NCI-H82 (cell line): ENCODE data around the gene SLC2A5.

Source experiments
- DNase-seq: peaks from one replicate; lab custom pipeline; 2025; lab: John Stamatoyannopoulos, UW

The SLC2A5 gene

GRCh38 chr1:9088807-9089206, 19.4 kb upstream of the SLC2A5 start:
- DNase-seq: no peak

DNA sequence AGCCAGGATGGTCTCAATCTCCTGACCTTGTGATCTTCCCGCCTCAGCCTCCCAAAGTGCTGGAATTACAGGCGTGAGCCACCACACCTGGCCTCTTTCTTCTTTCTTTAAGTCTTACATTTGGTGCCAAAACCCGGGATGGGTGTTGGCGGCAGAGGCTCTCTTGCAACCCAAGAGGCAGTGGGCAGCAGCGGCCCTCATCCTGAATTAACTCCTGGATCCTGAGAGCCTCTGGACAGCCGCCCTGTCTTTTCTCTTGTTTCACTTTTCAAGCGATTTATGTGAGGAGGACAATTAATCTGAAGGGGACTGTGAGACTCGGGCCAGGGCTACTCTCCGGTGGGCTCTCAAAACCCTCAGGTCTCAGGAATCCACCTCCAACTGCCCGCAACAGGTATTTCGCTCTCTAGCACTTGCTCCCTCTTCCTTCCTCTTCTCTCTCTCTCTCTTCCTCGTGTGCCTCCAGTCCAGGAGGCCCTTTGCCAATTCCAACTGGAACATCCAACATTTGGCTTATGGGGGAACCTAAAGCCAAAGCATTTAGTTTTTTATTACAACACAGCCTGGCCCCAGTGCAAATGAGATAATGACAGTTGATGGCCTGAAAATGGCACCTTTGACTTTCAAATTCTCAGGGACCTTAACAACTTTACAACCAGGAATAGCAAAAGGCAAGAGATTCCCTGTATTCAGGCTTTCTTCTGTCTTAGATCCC, 18.1 kb upstream of the SLC2A5 start:
- DNase-seq: no peak

GRCh38 chr1:9086796-9087195, 17.4 kb upstream of the SLC2A5 start:
- no peak for DNase-seq

- no peak for DNase-seq
These were observed 16.6 kb upstream of the SLC2A5 start for GRCh38 chr1:9086045-9086444.

- DNase-seq: no peak
These were observed 16.0 kb upstream of the SLC2A5 start for GRCh38 chr1:9085306-9085940.

GRCh38 chr1:9084906-9085305, 15.5 kb upstream of the SLC2A5 start:
- no peak for DNase-seq

GRCh38 chr1:9081473-9081872, 12.0 kb upstream of the SLC2A5 start:
- no peak for DNase-seq

DNA sequence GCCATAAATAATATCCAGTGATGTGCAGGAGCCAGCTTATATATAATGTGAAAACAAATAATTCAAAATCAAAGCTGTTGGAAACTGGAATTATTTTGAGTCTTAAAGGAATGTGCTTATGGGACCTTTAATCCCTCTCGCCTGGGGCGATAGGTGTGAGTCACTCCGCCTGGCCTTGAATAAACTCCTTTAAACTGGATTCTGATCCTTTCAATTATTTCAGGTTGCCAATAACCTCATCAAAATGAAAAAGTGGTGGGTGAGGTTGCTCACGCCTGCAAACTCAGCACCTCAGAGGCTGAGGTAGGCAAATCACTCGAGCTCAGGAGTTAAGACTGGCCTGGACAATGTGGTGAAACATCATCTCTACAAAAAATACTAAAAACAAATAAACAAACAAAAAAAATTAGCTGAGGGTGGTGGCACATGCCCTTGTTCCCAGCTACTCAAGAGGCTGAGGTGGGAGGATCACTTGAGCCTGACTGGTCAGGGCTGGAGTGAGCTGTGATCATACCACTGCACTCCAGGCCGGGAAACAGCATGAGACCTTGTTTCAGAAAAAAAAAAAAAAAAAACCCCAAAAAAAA, 11.4 kb upstream of the SLC2A5 start:
- DNase-seq: no peak

DNA sequence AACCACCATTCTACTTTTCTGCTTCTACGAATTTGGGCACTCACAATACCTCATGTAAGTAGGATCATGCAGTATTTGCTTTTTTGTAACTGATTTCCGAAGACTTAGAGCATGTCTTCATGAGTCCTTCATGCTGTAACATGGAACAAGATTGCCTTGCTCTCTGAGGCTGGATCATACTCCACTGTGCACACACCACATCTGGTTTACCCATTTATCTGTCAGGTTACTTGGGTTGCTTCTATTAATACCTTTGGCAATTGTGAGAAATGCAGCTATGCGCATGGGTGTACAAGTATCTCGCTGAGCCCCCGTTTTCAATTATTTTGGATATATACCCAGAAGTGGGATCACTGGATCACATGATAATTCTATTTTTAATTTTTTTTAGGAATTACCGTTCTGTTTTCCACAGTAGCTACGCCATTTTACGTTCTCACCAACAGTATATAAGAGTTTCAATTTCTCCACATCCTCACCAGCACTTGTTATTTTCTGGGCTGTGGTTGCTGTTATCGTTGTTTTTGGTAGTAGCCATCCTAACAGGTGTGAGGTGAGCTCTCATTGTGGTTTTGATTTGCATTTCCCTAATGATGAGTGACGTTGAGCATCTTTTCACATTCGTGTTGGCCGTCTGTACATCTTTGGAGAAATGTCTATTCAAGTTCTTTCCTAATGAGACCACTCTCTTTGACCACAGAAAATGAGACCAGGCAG, 10.7 kb upstream of the SLC2A5 start:
- DNase-seq: no peak

DNA sequence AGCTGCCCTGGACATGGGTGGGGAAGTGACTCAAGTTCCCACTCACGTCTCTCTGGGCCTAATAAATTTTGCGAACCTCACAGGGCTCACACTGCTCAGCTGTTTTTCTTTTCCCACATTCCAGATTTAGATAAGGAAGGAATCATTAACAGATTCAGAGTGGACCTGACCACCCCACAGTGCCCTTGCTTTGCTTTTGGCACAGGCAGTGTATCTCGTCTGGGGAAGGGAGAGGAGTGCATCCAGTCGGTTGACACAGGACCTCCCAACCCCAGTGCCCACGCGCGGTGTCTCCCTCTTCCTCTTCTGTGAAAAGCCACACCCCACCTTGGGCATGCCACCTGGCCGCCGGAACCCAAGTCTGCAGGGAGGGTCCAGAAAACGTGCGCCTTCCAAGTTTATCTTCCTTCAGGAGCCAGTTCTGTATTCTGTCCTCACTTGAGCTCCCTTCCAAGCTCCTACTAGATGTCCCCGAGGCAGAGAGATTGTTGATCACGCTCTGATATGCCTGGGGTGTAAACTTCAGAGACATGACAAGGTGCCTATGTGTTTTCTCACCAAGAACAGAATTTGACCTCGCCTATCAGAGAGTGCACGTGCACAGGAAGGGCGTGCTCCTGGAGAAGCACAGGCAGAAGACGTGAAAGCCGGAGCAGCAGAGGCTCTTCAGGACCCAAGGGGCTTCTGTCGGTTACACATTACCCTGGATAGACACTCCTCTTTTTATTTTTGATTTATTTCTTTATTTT, 9.5 kb upstream of the SLC2A5 start:
- DNase-seq: no peak

DNA sequence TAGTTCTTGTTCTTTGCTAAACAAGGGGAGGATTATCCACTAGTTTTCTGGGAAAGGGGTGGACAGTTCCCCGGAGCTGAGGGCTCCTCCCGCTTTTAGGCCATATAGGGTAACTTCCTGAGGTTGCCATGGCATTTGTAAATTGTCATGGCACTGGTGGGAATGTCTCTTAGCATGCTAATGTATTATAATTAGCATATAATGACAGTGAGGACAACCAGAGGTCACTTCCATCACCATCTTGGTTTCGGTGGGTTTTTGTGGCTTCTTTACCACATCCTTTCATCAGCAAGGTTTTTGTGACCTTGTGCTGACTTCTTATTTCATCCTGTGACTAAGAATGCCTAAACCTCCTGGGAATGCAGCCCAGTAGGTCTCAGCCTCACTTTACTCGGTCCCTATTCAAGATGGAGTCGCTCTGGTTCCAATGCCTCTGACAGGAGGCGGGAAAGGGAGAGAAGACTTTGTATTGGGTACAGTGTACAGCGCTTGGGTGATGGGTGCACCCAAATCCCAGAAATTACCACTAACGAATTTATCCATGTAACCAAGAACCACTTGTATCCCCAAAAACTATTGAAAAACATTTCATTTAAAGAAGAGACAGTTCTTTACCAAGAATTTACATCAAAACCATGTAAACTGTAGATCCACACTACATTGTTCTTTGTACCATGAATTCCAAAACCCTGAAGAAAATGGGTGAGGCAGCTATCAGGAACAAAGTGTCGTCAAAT, 8.7 kb upstream of the SLC2A5 start:
- no peak for DNase-seq

GRCh38 chr1:9075022-9075421, 5.6 kb upstream of the SLC2A5 start:
- DNase-seq: no peak

DNA sequence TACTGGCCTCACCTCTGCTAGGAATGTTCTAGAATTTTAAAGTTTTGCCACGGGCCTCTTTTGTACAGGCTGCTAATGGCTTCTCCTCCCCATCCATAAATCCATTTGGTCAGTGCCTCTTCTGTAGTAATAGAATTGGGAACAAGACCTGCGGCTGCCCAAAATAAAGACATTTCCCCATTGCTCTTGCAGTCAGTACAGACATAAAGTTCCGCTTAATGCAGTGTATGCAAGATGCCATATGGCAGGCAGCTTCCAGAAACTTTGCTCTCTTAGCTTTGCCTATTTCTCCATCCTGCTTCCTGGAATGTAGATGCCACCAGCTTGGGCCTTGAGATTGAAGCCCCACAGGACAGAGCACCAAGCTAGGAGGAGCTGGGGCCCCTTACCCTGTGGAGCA, 3.7 kb upstream of the SLC2A5 start:
- DNase-seq: no peak

DNA sequence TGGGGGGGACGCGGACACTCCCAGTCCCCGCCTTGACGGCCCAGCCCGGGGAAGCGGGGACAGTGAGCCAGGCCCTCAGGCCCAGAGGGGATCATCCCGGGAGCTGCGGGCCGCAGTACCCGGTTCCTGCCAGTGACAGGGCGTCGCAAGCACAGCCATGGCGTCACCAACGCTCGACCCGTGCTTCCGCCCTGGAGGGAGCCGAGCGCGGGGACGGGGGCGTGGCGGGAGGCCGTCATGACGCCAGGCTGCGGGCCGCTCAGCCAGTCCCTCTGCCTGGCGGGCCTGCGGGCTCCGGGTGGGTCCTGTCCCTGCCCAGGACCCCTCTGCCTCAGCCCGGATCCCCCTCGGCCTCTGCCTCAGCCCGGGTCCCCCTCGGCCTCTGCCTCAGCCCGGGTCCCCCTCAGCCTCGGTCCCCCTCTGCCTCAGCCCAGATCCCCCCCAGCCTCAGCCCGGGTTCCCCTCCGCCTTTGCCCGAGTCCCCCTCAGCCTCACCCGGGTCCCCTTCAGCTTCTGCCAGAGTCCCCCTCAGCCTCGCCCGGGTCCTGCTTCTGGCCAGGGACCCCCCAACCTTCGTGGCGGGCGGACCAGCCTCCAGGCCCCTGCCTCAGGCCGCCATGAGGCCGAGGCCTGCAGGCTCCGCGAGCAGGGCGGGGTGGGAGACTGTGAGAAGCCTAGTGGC, 2.3 kb upstream of the SLC2A5 start:
- DNase-seq: no peak

DNA sequence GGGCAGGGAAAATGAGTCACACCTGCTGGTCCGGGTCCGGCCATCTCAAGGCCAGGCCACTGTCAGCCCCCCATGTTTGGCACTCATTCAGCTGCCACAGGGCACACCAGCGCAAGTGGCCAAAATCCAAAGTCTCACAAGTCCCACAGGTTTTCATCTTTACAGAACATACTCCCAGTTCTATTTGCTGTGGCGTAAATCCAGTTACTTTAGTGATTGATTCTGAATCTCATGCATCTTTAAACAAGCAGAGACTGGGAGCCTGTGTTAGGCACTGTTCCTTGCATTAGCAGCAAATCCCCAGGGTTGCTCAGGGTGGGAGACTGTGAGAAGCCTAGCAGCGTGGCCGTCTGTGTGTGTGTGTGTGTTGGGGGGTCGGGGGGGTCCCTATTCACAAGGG, 1.1 kb upstream of the SLC2A5 start:
- DNase-seq: peak; percentile 56

- no peak for DNase-seq
These were observed 482 bp downstream of the SLC2A5 start for GRCh38 chr1:9068981-9069325.

DNA sequence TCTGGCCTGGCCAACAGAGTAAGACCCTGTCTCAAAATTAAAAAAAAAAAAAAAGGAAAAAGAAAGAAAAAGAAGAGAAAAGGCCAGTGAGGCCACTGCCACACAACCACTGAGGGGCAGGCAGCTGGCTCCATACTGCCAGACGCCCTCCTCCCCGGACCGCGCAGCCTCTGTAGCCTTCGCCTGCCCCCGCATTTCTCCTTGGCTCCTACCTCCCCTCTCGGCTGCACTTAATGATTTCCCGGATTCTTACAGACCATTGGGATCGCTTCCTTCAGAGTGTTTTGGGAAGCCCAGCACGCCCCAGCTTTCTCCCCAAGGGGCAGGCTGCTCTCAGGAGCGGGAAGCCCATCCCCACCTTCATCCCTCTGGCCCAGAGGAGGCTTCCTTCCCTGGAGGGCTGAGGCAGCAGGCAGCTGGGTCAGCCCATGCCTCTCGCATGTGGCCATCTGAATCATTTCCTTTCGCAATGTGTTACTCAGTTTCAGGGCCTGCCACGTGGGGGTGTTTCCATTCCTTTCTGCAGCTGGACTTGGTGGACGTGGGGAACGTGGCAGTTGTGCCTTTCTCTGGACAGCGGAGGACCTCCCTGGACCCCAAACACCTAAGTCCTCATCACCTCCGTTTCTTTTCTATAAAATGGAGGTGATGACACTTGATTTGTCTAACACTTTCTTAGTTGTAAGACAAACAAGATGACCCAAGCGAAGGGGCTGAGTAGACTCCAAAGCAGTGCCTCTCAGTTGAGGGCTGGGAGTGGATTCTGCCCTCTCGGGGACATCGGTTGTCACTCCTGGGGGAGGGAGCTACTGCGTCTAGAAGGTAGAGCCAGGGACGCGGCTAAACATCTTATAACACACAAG, 2.3 kb downstream of the SLC2A5 start:
- no peak for DNase-seq

- DNase-seq: no peak
These were observed 4.2 kb downstream of the SLC2A5 start for GRCh38 chr1:9065213-9065751.

GRCh38 chr1:9062846-9063245, 6.6 kb downstream of the SLC2A5 start:
- no peak for DNase-seq

- no peak for DNase-seq
These were observed 7.4 kb downstream of the SLC2A5 start for GRCh38 chr1:9062021-9062471.
